Activated T-helper 1 cell treated with Interleukin-2 at 50 U/mL for 16 hours (primary cell): ENCODE results near the gene SEPTIN3.
"Not testable (repeated sequence)": the region's sequence is repeated elsewhere in the genome, so short reads cannot be mapped to it uniquely, and the experiment has no call there.

ENCODE experiments used
- DNase-seq: peaks from one replicate; pipeline ENCODE4 v3.0.0-alpha.2; 2020; ENCODE audit warnings: low read depth

SEPTIN3 gene

DNA sequence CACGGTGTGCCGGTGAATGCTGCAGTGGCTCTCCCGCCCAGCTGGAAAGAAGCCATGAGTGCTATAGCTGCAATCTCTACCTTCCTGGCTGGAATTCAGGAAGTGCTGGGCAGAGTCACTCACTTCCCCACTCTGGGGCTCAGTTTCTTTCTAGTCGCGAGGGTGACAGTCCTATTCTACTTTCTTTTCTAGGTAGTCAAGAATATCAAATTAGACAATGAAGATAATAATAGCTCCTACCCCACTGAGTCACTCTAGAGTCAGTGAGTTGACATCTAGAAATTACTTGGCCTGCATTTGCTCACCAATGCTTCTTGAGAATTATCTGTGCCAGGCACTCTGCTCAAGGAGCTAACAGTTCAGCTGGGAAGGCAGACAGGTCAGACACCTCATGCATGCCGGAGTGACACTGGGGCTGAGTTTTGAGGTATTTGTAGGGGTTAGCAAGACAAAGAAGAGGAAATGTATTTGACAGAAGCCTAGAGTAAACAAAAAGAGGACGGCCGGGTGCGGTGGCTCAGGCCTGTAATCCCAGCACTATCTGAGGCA lies 25.5 kb upstream of the SEPTIN3 start:
- no peak for DNase-seq

DNA sequence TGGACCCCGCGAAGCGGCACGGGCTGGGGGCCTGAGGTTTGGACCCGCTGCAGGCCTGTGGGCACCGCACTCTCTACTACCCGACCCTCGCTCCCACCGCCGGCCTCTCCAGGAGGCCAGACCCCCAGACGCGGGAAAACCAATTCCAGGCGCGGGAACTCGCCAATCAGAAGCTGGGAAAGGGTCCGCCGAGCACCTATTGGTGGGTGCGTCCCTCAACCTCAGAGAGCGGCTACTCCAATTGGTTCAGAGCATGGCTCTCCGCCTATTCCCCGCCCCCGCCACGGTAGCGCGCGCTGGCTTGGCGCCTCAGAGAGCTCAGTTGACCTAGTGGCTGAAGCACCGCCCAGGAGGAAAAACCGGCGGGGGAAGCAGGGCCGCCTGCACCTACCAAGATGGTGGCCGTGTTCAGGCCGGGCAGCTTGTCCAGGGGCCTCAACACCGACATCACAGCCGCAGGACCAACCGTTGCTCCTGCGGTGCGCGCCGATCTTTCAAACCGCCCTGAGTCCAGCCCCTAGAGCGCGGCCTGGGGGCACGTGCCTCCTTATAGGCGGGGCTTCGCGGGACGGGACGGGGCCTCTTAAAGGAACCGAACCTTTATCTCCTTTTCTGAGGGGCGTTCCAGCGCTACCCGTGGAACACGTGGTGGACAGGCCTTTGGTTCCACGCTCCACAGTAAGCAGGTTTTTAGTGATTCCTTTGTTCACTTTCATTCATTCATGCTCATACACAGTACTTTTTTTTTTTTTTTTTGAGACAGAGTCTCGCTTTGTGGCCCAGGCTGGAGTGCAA lies 22.4 kb upstream of the SEPTIN3 start, which contains the start of gene CENPM:
Gene CENPM (minus strand): TSS at position 524 of the 795 bp plus-strand sequence. CDS start 76 bp downstream, at position 448.
- peak; percentile 73 for DNase-seq

DNA sequence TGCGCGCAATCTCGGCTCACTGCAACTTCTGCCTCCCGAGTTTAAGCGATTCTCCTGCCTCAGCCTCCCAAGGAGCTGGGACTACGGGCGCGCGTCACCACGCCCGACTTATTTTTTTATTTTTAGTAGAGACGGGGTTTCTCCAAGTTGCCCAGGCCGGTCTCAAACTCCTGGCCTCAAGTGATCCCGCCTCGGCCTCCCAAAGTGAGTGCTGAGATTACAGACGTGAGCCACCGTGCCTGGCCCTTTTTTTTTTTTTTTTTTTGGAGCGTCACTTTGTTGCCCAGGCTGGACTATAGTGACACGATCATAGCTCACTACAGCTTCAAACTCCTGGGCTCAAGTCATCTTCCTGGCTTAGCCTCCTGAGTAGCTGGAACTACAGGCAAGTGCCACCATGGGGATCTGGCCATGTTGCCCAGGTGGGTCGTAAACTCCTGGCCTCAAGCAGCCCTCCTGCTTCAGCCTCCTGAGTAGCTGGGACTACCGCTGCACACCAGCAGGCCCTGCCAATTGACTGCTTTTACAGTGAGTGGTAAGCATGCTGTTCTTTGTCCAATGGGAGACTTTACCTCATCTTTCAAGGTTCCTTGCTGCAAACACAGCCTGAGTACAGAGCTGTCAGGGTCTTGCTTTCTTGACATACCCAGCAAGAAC lies 21.7 kb upstream of the SEPTIN3 start:
- no peak for DNase-seq

DNA sequence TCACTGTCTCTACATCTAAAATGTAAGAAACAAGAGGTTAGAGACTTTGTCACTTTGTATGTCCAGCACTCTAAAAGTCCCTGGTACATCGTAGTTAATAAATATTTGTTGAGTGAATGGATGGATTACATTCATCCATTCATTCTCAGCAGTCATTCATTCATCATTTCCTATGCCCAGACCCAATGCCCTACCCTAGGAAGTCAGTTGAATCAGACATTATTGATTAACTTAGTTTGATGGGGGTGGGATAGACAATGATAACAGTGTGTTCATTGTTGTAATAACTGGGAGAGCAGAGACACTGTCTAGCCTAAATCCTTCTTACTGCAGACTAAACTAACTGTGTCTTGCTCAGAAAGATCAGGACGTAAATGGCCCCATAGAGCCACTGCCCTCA lies 21.1 kb upstream of the SEPTIN3 start:
- DNase-seq, result no peak

DNA sequence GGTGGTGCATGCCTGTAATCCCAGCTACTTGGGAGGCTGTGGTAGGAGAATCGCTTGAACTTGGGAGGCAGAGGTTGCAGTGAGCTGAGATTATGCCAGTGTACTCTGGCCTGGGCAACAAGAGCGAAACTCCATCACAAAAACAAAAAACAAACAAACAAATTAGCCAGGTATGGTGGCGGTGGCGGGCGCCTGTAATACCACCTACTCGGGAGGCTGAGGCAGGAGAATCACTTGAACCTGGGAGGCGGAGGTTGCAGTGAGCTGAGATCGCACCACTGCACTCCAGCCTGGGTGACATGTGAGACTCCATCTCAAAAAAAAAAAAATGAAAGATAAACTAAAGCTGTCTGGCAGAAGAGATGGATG lies 20.3 kb upstream of the SEPTIN3 start:
- DNase-seq, result not testable (repeated sequence)

DNA sequence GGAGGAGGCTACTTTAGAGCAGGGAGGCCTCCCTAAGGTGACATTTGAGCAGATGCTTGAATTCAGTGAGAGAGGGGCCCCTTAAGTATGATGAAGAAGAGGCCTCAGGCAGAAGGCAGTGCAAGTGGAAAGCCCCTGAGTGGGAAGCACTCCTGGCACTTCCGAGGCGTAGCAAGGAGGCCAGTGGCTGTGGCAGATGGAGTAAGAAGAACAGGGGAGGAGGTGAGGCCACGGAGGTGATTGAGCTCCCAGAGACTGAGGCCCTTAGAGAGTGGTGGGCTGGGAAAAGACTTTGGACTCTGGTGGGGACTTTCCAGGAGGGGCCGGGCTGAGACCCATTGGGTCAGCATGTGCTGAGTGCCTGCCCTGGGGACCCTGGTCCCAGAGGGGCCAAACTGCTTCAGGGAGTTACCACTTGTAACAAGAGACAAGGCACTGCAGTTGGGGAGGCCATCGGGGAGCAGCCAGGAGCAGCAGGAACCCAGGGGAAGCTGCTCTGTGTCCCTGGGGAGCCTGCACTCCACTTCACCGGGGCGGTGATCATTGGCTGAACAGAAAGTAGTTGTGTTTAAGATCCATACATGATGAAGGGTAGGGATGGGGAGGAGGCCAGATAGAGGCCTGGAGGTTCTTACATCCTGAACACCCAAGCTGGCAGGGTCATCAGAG lies 19.8 kb upstream of the SEPTIN3 start:
- no peak for DNase-seq

DNA sequence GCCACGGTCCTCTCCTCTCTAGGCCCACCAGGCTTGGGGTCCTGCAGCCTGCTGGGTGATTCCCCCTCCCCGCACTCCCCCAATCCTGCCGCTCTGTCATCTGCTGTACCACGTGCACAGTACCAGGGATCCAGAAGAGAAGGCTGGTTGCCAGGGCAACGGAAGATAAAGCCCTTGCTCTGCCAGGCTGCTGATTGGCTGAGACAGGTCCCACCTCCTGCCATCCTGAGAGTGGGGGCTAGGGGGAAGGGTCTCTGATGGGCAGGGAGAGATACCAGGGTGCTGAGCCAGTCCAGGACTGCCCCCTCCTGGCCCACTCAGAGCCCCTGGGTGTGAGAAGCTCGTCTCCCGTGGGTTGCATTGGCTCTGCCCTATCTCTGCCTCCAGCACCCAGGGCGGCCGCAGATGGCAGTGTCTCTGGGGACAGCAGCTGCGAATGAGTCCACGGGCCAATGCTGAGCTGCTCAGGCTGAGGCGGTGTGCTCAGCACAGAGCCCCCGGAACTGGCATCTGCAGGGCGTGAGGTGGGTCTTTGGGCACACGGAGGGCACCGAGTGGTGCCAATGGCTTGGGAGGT lies 17.3 kb upstream of the SEPTIN3 start, which contains the start of gene SMIM45:
Gene SMIM45 (plus strand): TSS at position 253 of the 577 bp plus-strand sequence.
- DNase-seq, result no peak

DNA sequence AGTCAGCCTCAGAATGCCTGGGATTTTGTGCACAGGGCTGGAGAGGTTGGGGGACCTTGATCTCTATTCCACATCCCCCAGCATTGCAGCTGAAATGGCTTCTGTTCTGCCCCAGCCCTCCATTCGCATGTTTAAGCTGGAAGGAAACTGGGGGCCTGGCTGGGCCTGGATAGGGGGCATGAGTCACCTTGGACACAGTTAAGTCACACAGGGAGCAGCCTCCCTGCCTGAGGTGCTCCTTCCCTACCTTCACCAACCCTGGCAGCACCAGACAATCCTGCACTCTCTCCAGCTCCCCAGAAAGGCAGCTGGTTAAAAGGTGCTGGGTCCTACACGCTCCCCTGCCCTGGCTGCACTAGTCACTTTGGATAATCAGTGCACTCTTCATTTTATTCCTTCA lies 16.5 kb upstream of the SEPTIN3 start:
- DNase-seq, result no peak

DNA sequence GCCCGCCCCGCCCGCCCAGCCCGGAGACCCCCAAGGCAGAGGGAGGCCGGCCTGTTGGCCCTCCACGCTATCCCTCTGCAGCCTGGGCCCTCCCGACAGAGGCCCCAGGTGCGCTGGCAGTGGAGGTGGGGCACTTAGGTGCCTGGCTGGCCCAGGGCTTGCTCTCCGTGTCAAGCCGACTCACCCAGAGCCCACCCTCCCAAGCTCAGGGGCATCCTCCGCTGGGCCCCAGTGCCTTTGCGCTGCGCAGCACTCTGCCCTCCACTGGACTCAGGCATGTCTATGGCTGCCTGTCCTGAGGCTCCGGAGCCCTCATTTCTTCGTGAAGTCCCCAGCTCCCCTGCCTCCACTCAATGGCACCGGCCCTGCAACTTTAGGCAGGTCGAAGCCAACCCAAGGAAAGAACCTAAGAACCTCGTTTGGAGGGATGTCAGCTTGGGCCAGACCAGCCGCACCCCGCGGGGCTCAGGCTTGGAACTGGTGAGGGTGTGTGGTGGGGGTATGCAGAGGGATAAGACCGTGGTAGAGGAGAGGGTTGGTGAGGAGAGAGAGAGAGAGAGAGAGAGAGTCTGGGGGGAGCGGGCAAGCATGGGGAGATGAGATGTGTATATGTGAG lies 11.2 kb upstream of the SEPTIN3 start:
- DNase-seq, result no peak

DNA sequence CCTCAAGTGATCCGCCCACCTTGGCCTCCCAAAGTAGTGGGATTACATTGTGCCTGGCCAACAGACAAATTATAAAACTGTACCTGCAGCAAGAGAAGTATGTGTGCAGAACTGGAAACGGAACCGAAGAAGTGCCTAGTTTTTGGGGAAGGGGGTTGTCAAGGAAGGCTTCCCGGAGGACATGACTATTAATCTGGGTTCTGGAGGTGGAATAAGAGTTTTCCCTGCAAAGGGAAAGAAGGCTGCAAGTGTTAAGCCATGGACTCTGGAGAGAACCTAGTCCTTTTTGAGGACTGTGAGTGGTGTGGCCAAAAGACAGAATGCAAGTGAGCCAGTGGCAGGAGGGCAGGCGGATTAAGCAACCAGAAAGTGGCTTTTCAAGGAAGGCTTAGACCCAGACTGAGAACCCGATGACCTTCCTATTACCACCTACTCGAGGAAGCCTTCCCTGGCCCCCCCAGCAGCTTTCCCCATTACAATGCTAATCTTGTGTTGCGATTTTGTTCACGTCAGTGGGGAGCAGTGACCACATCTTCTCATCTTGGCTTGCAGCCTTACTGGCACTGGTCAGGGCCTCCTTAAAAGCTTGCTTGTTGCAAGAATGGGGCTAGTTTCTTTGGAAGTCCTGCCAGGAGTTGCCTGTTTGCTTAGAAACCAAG lies 5.7 kb upstream of the SEPTIN3 start:
- no peak for DNase-seq

DNA sequence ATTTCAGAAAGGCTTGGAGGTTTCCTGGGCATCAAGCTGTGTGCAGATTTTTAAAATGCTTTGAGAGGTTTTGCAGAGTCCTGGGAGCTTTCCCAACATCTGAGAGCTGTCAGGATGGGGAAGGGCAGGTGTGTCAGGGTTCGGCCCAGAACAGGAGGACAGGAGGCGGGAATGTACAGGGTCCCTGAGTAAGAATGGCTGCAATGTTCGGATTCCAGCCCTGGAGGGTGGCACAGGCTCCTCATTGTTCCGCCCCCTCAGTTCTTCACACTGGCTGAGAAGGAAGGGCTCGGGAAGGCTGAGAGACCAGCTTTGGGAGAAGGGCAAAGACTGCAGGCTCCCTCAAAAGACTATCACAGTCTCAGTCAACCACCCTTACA lies 5.1 kb upstream of the SEPTIN3 start:
- no peak for DNase-seq

DNA sequence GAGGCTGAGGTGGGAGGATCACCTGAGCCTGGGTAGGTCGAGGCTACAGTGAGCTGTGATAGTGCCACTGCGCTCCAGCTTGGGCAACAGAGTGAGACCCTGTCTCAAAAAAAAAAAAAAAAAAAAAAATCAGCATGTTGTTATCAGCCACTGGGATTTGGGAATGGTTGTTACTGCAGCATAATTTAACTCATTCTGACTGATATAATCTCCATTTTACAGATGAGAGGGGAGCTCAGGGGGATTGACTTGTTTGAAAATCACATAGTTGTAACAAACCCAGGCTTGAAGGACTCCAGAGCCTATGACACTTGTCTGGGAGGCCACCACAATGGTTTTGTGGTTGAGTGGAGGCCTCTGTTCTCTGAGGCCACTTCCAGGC lies 3.0 kb upstream of the SEPTIN3 start:
- DNase-seq, result no peak

DNA sequence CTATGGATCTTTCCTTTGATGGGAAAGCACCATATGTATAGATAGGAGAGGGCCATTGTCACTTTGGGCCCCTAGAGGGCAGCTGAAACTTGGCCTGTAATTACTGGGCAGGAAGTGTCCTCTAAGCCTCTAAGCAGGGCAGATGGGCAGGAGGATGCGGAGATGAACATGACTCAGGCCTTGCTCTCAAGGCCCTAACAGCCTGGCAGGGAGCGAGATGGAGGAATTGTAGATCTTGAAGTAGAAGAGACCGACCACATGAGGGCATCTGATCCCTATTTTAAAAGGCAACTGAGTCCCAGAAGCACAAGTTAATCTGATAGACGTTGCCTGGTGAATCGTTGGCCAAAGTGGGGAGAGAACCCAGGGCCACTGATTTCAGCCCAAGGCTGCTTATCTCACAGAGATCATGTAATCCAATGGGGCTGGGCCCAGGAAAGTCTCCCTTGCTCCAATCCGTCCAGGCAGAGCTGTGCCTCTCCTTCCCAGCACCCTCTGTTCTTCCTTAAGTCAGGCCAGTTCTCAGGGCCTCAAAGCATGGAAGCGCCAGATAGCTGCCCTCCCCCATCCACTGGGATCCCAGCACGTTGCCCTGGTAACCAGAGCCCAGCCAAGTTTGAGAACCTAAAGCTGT lies 2.5 kb upstream of the SEPTIN3 start:
- DNase-seq, result no peak

DNA sequence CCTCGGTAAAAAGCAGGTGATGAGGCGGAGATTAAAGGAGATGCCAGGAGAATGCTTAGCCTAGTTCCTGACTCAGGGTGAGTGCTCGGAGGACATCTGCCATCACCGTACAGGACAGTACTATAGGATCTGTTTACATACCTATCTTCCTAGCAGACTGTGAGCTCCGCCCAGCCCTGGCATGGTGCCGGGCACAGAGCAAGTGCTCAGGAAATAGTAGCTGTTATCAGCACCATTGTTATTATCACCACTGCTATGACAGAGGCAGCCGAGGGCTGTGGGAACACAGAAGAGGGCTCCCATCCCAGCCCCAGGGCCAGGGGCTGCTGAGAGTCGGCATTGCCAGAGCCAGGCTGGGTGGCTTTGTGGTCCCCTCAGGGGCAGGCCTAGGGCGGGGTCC lies 642 bp upstream of the SEPTIN3 start:
- DNase-seq, result no peak

DNA sequence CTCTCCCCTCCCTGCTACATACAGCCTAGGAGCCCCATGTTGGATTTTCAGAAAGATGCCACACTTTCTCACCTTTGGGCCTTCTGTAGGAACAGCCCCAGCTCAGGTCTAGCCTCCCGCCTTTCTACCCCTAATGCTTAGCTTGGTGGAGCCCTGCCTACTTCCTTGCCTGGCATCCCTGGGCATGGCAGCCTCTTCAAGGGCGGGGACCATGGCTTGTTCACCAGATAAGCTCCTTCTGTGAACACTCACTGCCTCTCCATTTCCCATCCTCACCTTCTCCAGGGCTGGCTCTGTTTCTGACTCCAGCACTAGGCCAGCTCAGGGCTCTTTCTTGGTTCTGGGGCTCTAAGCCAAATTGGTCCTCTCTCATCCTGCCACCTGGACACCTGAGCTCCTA lies 1.4 kb downstream of the SEPTIN3 start:
- no peak for DNase-seq

DNA sequence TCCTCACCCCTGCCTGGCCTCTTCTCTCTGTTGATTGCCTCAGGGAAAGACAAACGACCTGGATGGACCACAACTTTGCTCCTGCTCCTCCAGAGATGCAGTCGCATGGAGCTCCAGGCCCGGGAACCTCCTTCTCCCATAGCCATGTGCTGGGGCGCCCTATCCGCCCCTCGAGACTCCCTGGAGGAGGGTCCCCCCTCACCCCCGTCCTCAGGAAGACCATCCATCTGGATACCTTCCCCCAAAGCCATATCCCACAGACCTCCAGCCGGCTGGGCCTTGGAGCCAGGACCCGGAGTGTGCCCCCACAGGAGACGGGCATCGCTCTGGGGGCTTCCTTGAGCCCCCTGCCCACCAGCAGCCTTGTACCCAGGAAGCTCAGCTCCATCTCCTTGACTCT lies 2.2 kb downstream of the SEPTIN3 start:
- DNase-seq, result no peak

DNA sequence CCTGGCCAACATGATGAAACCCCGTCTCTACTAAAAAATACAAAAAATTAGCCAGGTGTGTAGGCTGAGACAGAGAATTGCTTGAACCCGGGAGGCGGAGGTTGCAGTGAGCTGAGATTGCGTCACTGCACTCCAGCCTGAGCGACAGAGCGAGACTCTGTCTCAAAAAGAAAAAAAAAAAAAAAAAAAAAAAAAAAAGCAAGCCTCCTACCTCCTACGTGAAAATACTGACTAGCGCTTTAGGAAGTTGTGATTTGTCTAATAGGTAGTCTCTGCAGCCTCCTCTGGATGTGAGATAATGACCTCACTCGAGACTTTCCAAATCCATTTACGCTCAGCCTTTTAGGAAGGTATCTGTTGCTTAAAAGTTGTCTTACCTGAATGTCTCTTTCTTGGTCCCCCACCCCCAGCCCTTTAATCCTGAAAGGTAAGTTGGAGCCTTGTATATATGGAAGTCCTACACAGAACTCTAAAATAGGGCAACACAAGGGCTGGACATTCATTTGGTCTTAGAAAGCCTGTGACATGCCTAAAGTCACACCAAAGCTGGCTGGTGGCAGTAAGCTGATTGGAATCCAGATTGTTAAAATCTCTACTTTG lies 5.5 kb downstream of the SEPTIN3 start:
- DNase-seq, result no peak

DNA sequence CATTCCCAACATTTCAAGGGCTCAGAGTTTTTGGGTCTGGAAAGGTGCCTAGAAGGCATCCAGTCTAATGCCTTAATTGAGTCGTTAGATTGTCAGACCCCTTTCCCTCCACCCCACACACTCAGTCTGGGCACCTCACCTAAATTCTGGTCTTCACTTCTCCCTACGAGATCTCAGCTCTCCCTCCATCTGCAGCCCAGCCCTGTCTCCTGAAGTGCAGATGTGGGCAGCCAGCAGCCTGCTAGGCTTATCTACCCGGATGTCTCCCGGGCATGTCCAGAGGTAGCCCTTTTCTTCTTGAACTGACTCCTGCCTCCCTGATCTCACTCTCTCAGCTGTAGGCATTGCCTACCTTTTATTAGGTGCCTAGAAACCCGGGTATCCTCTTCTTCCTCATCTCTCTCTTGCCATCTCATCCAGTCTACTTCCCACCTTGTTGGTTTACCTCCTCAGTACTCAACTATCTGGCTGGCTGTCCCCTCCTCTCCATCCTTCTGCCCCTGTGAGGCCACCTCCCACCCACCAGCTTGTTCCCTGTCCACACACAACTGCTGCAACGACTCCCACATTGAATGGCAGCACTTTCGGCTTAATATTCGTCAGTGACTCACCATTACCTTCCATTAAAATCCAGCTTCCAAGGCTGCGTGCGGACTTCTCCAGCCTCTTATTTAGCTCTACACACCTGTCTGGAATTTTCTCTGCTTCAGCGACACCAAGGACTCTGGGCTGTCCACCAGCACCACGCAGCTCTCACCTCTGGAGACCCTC lies 6.2 kb downstream of the SEPTIN3 start:
- DNase-seq, result no peak

DNA sequence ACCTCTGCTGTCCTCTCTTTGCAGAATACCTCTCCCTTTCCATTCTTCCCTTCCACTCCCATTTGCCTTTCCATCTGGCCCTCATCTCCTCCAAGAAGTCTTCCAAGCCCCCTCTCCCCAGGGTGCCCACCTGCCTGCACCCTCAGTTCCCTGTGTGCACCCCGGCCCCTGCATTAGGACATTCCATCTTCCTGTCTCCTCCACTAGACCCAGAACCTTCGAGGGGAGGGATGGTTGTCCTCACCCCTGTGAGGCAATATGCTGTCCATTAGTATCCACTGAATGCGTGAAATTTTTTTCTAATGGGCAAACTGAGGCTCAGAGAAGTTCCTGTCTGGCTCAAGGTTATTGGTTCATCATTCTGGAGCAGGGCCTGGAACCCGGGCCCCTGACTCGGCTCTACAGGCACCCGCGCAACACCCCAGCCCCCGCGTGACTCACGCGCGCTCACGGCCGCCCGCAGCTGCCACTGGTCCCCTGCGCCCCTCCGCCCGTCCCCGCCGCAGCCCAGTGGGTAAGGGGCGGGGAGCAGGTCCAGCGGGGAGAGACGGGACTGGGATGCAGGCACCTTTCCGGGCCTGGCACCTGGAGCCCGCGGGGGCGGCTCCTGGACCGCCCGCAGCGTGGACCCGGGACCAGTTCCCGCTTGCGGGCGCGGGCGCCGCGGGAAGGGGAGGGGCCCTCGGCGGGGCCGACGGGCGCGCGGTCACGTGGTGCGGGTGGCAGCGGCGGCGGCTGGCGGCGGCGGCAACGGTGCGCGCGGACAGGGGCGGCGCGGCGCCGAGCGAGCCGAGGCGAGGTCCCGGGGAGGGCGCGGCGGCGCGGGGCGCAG lies 7.0 kb downstream of the SEPTIN3 start:
- DNase-seq, result peak; percentile 37
